HEK293 (cell line): ENCODE measurements around the gene SOX9.

Source experiments
- CTCF ChIA-PET: fragments of 350-600 bp; formaldehyde crosslinking; extraction: SDS; loops from one replicate; lab custom pipeline; 2021; ENCODE audit warnings: antibody characterized with exemption; lab: Yijun Ruan, JAX
- POLR2A ChIA-PET: fragments of 300-600 bp; formaldehyde crosslinking; extraction: SDS; loops from one replicate; lab custom pipeline; 2020; ENCODE audit warnings: antibody characterized with exemption, inconsistent platforms; lab: Yijun Ruan, JAX
- H3K27ac ChIP-seq: fragments of 200-500 bp; sonication (Bioruptor generic); 2 replicates; pipeline ENCODE4 v1.5.1; 2014; ENCODE audit warnings: low read depth, low read length, control low read depth, inconsistent platforms; ENCODE audit errors: extremely low read depth
- H3K36me3 ChIP-seq, 2 experiments: fragments of 200-500 bp in 1 of 2; sonication (Bioruptor generic) in 1 of 2; 1 replicate in 1 of 2; 2 replicates in 1 of 2; pipeline ENCODE4 v1.5.1; 2014 to 2017; ENCODE audit warnings: inconsistent platforms in 2 of 2, low read length in 2 of 2; ENCODE audit not compliant: control insufficient read depth in 2 of 2, insufficient read depth in 1 of 2
- H3K4me1 ChIP-seq: fragments of 200-500 bp; sonication (Bioruptor generic); 2 replicates; pipeline ENCODE4 v1.5.1; 2014; ENCODE audit warnings: mild to moderate bottlenecking, low read length, inconsistent platforms; ENCODE audit not compliant: control insufficient read depth, insufficient read depth
- H3K4me3 ChIP-seq: 2 replicates; pipeline ENCODE4 v1.5.1; 2011; ENCODE audit warnings: low read depth, mild to moderate bottlenecking, control low read depth, low read length, moderate library complexity
- H3K9me3 ChIP-seq: fragments of 200-500 bp; sonication (Bioruptor generic); 2 replicates; pipeline ENCODE4 v1.5.1; 2014; ENCODE audit warnings: low read depth, low read length, inconsistent platforms; ENCODE audit not compliant: control insufficient read depth, insufficient read depth
- BCL11B ChIP-seq: fragments of 450-650 bp; formaldehyde crosslinking; IDR thresholded peaks from 2 replicates; pipeline ENCODE4 v1.5.1; 2016; ENCODE audit warnings: low read depth, missing biosample characterization, missing genetic modification characterization
- EGR2 ChIP-seq: fragments of 450-650 bp; formaldehyde crosslinking; IDR thresholded peaks from 2 replicates; pipeline ENCODE4 v1.5.1; 2016; ENCODE audit warnings: low read depth, missing biosample characterization, missing genetic modification characterization
- SALL2 ChIP-seq: fragments of 450-650 bp; formaldehyde crosslinking; IDR thresholded peaks from 2 replicates; pipeline ENCODE4 v1.5.0; 2017; ENCODE audit warnings: missing biosample characterization, mild to moderate bottlenecking, missing genetic modification characterization, borderline replicate concordance
- SETDB1 ChIP-seq: IDR thresholded peaks from one replicate; pipeline ENCODE4 v1.6.1; 2017; ENCODE audit warnings: mild to moderate bottlenecking, low read length, moderate library complexity, mixed read lengths; ENCODE audit not compliant: insufficient read length
- SP3 ChIP-seq: fragments of 450-650 bp; formaldehyde crosslinking; IDR thresholded peaks from 2 replicates; pipeline ENCODE4 v1.5.1; 2016; ENCODE audit warnings: missing biosample characterization, missing genetic modification characterization
- ZFHX2 ChIP-seq: fragments of 450-650 bp; formaldehyde crosslinking; conservative IDR thresholded peaks from 2 replicates; pipeline ENCODE4 v1.5.1; 2016; ENCODE audit warnings: missing biosample characterization, missing genetic modification characterization
- ZNF169 ChIP-seq: fragments of 450-650 bp; formaldehyde crosslinking; IDR thresholded peaks from 2 replicates; pipeline ENCODE4 v1.5.1; 2016; ENCODE audit warnings: missing biosample characterization, missing genetic modification characterization
- ZNF174 ChIP-seq: fragments of 450-650 bp; formaldehyde crosslinking; IDR thresholded peaks from 2 replicates; pipeline ENCODE4 v1.5.0; 2017; ENCODE audit warnings: missing biosample characterization, mild to moderate bottlenecking, missing genetic modification characterization
- ZNF214 ChIP-seq: fragments of 450-650 bp; formaldehyde crosslinking; IDR thresholded peaks from 2 replicates; pipeline ENCODE4 v1.5.1; 2017; ENCODE audit warnings: missing biosample characterization, mild to moderate bottlenecking, missing genetic modification characterization, borderline replicate concordance
- ZNF404 ChIP-seq: fragments of 450-650 bp; formaldehyde crosslinking; IDR thresholded peaks from 2 replicates; pipeline ENCODE4 v1.5.1; 2017; ENCODE audit warnings: missing biosample characterization, missing genetic modification characterization
- ZNF626 ChIP-seq: fragments of 450-650 bp; sonication (Bioruptor Pico); formaldehyde crosslinking; IDR thresholded peaks from 2 replicates; pipeline ENCODE4 v1.5.1; 2018; ENCODE audit warnings: missing biosample characterization, missing genetic modification characterization, inconsistent platforms
- ZNF658 ChIP-seq: fragments of 450-650 bp; formaldehyde crosslinking; IDR thresholded peaks from 2 replicates; pipeline ENCODE4; 2016; ENCODE audit warnings: missing biosample characterization, missing genetic modification characterization
- ZNF768 ChIP-seq: fragments of 450-650 bp; formaldehyde crosslinking; IDR thresholded peaks from 2 replicates; pipeline ENCODE4 v1.5.1; 2018; ENCODE audit warnings: missing biosample characterization, mild to moderate bottlenecking, missing genetic modification characterization
- TF ChIP-seq, protein P1 (sequence below): fragments of 450-650 bp; formaldehyde crosslinking; IDR thresholded peaks from 2 replicates; pipeline ENCODE4 v1.5.1; 2016; ENCODE audit warnings: missing biosample characterization, missing genetic modification characterization
- TF ChIP-seq, protein P2 (sequence below): fragments of 450-650 bp; formaldehyde crosslinking; IDR thresholded peaks from 2 replicates; pipeline ENCODE4 v1.5.1; 2017; ENCODE audit warnings: missing biosample characterization, missing genetic modification characterization
- TF ChIP-seq, protein P3 (sequence below): fragments of 450-650 bp; formaldehyde crosslinking; IDR thresholded peaks from 2 replicates; pipeline ENCODE4 v1.5.1; 2016; ENCODE audit warnings: missing biosample characterization, missing genetic modification characterization
- TF ChIP-seq, protein P4 (sequence below): fragments of 450-650 bp; formaldehyde crosslinking; IDR thresholded peaks from 2 replicates; pipeline ENCODE4 v1.5.1; 2017; ENCODE audit warnings: missing biosample characterization, missing genetic modification characterization

SOX9 gene

DNA sequence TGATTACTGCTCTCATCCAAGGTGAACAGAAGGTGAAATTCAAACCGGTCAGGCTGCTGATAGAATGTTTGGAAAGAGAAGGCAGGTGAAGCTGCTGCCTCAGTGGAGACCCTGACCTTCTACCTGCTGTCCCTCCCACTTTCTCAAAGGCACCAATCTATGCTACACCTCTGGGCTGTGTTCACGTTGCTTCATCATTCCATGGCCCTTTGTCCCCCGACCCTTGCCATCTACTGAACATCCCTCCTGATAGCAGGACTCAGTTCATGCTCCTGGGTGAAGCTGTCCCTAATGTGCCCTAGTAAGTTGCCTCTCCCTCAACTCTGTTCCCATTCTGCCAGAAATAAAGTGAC, 44.2 kb upstream of the SOX9 start (continued):
- TF ChIP-seq, protein P1, sequence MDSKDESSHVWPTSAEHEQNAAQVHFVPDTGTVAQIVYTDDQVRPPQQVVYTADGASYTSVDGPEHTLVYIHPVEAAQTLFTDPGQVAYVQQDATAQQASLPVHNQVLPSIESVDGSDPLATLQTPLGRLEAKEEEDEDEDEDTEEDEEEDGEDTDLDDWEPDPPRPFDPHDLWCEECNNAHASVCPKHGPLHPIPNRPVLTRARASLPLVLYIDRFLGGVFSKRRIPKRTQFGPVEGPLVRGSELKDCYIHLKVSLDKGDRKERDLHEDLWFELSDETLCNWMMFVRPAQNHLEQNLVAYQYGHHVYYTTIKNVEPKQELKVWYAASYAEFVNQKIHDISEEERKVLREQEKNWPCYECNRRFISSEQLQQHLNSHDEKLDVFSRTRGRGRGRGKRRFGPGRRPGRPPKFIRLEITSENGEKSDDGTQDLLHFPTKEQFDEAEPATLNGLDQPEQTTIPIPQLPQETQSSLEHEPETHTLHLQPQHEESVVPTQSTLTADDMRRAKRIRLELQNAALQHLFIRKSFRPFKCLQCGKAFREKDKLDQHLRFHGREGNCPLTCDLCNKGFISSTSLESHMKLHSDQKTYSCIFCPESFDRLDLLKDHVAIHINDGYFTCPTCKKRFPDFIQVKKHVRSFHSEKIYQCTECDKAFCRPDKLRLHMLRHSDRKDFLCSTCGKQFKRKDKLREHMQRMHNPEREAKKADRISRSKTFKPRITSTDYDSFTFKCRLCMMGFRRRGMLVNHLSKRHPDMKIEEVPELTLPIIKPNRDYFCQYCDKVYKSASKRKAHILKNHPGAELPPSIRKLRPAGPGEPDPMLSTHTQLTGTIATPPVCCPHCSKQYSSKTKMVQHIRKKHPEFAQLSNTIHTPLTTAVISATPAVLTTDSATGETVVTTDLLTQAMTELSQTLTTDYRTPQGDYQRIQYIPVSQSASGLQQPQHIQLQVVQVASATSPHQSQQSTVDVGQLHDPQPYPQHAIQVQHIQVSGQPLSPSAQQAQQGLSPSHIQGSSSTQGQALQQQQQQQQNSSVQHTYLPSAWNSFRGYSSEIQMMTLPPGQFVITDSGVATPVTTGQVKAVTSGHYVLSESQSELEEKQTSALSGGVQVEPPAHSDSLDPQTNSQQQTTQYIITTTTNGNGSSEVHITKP (tag by site-specific recombination), result no peak
- TF ChIP-seq, protein P2, sequence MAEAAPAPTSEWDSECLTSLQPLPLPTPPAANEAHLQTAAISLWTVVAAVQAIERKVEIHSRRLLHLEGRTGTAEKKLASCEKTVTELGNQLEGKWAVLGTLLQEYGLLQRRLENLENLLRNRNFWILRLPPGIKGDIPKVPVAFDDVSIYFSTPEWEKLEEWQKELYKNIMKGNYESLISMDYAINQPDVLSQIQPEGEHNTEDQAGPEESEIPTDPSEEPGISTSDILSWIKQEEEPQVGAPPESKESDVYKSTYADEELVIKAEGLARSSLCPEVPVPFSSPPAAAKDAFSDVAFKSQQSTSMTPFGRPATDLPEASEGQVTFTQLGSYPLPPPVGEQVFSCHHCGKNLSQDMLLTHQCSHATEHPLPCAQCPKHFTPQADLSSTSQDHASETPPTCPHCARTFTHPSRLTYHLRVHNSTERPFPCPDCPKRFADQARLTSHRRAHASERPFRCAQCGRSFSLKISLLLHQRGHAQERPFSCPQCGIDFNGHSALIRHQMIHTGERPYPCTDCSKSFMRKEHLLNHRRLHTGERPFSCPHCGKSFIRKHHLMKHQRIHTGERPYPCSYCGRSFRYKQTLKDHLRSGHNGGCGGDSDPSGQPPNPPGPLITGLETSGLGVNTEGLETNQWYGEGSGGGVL, result no peak
- TF ChIP-seq ZNF404 (tag by site-specific recombination), result no peak
- TF ChIP-seq, protein P3, sequence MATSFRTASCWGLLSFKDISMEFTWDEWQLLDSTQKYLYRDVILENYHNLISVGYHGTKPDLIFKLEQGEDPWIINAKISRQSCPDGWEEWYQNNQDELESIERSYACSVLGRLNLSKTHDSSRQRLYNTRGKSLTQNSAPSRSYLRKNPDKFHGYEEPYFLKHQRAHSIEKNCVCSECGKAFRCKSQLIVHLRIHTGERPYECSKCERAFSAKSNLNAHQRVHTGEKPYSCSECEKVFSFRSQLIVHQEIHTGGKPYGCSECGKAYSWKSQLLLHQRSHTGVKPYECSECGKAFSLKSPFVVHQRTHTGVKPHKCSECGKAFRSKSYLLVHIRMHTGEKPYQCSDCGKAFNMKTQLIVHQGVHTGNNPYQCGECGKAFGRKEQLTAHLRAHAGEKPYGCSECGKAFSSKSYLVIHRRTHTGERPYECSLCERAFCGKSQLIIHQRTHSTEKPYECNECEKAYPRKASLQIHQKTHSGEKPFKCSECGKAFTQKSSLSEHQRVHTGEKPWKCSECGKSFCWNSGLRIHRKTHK (tag by site-specific recombination), result no peak
- TF ChIP-seq ZNF626 (tag by site-specific recombination), result no peak

DNA sequence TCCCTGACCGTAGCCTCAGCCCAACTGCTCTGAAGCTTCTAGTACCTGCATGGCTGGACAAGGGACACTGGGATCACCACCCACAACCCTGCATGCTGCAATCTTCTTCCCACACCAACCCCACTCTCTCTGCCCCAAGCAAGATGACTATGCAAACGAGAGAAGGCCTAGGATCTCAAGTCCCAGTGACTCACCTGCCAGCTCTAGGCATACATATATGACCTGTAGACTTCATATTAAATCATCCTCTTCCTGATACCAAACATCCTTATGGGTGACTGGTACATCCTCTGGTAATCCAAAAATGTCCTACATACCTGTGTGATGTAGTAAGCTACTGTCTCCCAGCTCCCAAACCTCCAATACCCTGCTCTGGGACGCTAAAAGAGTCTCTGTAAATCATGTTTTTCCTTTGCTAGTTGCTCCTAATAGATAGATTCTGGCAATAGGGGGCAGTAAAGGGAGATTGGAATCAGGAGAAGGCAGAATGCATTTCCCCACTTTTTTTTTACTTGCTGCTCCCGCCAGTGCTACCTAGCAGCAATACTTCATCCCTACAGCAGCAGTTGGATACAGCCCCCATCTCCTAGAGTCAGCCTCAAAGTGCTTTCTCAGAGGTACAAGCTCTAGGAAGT, 43.4 kb upstream of the SOX9 start:
- Histone ChIP-seq H3K9me3 (no peaks in the 10 kb centered on the region), H3K4me1 (no peaks in the 10 kb centered on the region), H3K4me3 (no peak overlapping the region), H3K27ac (no peak overlapping the region), H3K36me3 (no peaks in the 10 kb centered on the region)
- ChIA-PET CTCF (interaction anchor here (0.6 to 1.8 kb wide), 6 partner anchors 9 to 908 kb away, joined by 3 to 10 read pairs (median 3); no protein-coding TSS in a partner anchor), POLR2A (no interaction called here)
- TF ChIP-seq ZFHX2 (tag by site-specific recombination) (peak; percentile 30; the same call in 1 of the 2 replicates), SP3 (no peak), EGR2 (tag by site-specific recombination) (0 out of 2 replicates have a peak, but pooled peaks have one; percentile 32)
- TF ChIP-seq, all 188 proteins: peak for 2

DNA sequence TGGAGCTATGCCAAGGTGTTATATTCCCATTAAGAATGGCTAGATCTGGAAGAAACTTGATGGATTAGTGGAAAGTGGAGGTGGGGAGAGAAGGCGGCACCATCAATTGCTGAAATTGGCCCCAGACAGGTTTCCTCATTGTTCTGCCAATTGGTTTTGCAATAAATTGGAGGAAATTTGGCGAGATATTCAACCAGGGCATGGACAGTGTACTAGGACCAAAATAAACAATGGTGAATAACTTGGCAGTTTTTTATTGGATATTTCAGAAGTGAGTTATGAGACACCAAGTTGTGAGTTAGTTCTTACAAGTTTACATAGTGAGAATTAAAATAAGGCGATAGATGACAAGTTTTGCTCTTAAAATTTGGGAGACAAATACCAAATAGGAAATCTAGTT, 41.1 kb upstream of the SOX9 start:
- POLR2A ChIA-PET, result no interaction called here
- H3K27ac ChIP-seq, result no peak overlapping the region
- no peak overlapping the region for H3K4me3 ChIP-seq
- no peaks in the 10 kb centered on the region for H3K4me1 ChIP-seq
- TF ChIP-seq BCL11B (tag by site-specific recombination) (no peak), ZNF174 (no peak), SETDB1 (no peak), ZNF169 (tag by site-specific recombination) (no peak), SALL2 (tag by site-specific recombination) (no peak), ZNF214 (no peak), ZNF768 (tag by site-specific recombination) (no peak), ZNF658 (tag by site-specific recombination) (no peak)
- TF ChIP-seq, protein P4, sequence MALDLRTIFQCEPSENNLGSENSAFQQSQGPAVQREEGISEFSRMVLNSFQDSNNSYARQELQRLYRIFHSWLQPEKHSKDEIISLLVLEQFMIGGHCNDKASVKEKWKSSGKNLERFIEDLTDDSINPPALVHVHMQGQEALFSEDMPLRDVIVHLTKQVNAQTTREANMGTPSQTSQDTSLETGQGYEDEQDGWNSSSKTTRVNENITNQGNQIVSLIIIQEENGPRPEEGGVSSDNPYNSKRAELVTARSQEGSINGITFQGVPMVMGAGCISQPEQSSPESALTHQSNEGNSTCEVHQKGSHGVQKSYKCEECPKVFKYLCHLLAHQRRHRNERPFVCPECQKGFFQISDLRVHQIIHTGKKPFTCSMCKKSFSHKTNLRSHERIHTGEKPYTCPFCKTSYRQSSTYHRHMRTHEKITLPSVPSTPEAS (tag by site-specific recombination), result no peak
- CTCF ChIA-PET, result no interaction called here
- H3K9me3 ChIP-seq, result no peaks in the 10 kb centered on the region
- H3K36me3 ChIP-seq, result no peaks in the 10 kb centered on the region
